Hepatocyte (in vitro differentiated cells): ENCODE data around the gene TELO2. TPM values are rescaled to one million over a fixed set of nuclear protein-coding genes. Genes with fewer than 3 reads are reported as not detected.

ENCODE experiments used
- DNase-seq: peaks from one replicate; pipeline ENCODE4 v3.0.0-alpha.2; 2016; ENCODE audit warnings: low spot score
- H2AFZ ChIP-seq: fragments of 200-600 bp; sonication (generic); 2 replicates; pipeline ENCODE4 v1.6.0; 2016; ENCODE audit warnings: antibody characterized with exemption, mild to moderate bottlenecking
- H3K27ac ChIP-seq: fragments of 200-600 bp; sonication (generic); 2 replicates; pipeline ENCODE4 v1.5.1; 2016; ENCODE audit warnings: mild to moderate bottlenecking
- H3K27me3 ChIP-seq: fragments of 200-600 bp; sonication (generic); 2 replicates; pipeline ENCODE4 v1.6.1; 2016
- H3K36me3 ChIP-seq: fragments of 200-600 bp; sonication (generic); replicated peaks from 2 replicates; pipeline ENCODE4 v1.5.1; 2016; ENCODE audit warnings: low read depth; ENCODE audit not compliant: insufficient read depth
- H3K4me1 ChIP-seq: fragments of 200-600 bp; sonication (generic); 2 replicates; pipeline ENCODE4 v1.5.1; 2016; ENCODE audit warnings: mild to moderate bottlenecking, moderate library complexity; ENCODE audit not compliant: insufficient read depth
- H3K4me2 ChIP-seq: fragments of 200-600 bp; sonication (generic); 2 replicates; pipeline ENCODE4 v1.6.0; 2016
- H3K4me3 ChIP-seq: fragments of 200-600 bp; sonication (generic); 2 replicates; pipeline ENCODE4 v1.5.1; 2016; ENCODE audit warnings: mild to moderate bottlenecking
- H3K79me2 ChIP-seq: fragments of 200-600 bp; sonication (generic); 2 replicates; pipeline ENCODE4 v1.6.0; 2017; ENCODE audit warnings: mild to moderate bottlenecking
- H3K9me2 ChIP-seq: fragments of 200-600 bp; sonication (generic); replicated peaks from 2 replicates; pipeline ENCODE4 v1.6.0; 2017; ENCODE audit warnings: mild to moderate bottlenecking; ENCODE audit not compliant: insufficient read depth
- H3K9me3 ChIP-seq: fragments of 200-600 bp; sonication (generic); 2 replicates; pipeline ENCODE4 v1.5.1; 2016; ENCODE audit warnings: low read depth, mild to moderate bottlenecking
- H4K20me1 ChIP-seq: fragments of 200-600 bp; sonication (generic); 2 replicates; pipeline ENCODE4 v1.6.0; 2016; ENCODE audit warnings: mild to moderate bottlenecking; ENCODE audit not compliant: insufficient read depth, poor library complexity, severe bottlenecking
- CTCF ChIP-seq: fragments of 200-600 bp; sonication (generic); IDR thresholded peaks from 2 replicates; pipeline ENCODE4 v1.5.1; 2016; ENCODE audit warnings: antibody characterized with exemption, mild to moderate bottlenecking; ENCODE audit not compliant: poor library complexity
- EZH2 ChIP-seq: fragments of 200-600 bp; sonication (generic); IDR thresholded peaks from 2 replicates; pipeline ENCODE4 v1.6.1; 2016; ENCODE audit warnings: antibody characterized with exemption, mild to moderate bottlenecking, borderline replicate concordance
- EZH2phosphoT487 ChIP-seq: fragments of 200-600 bp; sonication (generic); IDR thresholded peaks from one replicate; pipeline ENCODE4 v1.6.1; 2018; ENCODE audit warnings: antibody characterized with exemption, mild to moderate bottlenecking, low read depth, moderate library complexity; ENCODE audit not compliant: unreplicated experiment, severe bottlenecking
- WGBS: methylation state at CpG from one replicate; pipeline ENCODE4 v1.1.6; 2016; ENCODE audit warnings: low lambda C conversion rate; ENCODE audit errors: missing lambda C conversion rate; 5-methylcytosine and 5-hydroxymethylcytosine counted together
- polyA plus RNA-seq: library from polyadenylated mRNA; unstranded; fragments of >200 nt; fragmentation: Nextera tagmentation; extraction: Ambion mirVana; gene quantifications from 2 replicates; pipeline ENCODE4 v1.2.1, GENCODE V29; 2016
- total RNA-seq: library from RNA; depleted of rRNA; stranded (reverse); fragments of >200 nt; gene quantifications from 2 replicates; pipeline ENCODE4 v1.2.3, GENCODE V29; 2014

TELO2 gene
- total and polyA plus RNA-seq, 2 experiments from 2014 or later: 22.8 to 50.9 TPM

- WGBS: 91% methylated on average over 22 of the region's 22 CpGs
- Histone ChIP-seq H2AFZ (no peak overlapping the region), H3K9me3 (no peaks in the 10 kb centered on the region), H4K20me1 (no peaks in the 10 kb centered on the region), H3K79me2 (peaks cover 8% of the 10 kb centered on the region), H3K36me3 (no peaks in the 10 kb centered on the region), H3K4me2 (no peak overlapping the region), H3K9me2 (no peaks in the 10 kb centered on the region), H3K27ac (no peak overlapping the region), H3K4me1 (peaks cover 15% of the 10 kb centered on the region), H3K4me3 (no peak overlapping the region), H3K27me3 (no peaks in the 10 kb centered on the region)
- DNase-seq: no peak
- TF ChIP-seq EZH2 (no peak), EZH2phosphoT487 (no peak), CTCF (no peak)
Observed at GRCh38 chr16:1538804-1539520, 45.8 kb downstream of the TELO2 start.

GRCh38 chr16:1539720-1540555, 46.8 kb downstream of the TELO2 start:
- no peaks in the 10 kb centered on the region for H4K20me1 ChIP-seq
- no peaks in the 10 kb centered on the region for H3K36me3 ChIP-seq
- H3K9me2 ChIP-seq: no peaks in the 10 kb centered on the region
- no peak overlapping the region for H2AFZ ChIP-seq
- H3K9me3 ChIP-seq: no peaks in the 10 kb centered on the region
- no peaks in the 10 kb centered on the region for H3K27me3 ChIP-seq
- no peak for DNase-seq
- 95% methylated on average over 33 of the region's 35 CpGs for WGBS
- H3K27ac ChIP-seq: no peak overlapping the region
- H3K4me2 ChIP-seq: no peak overlapping the region
- H3K4me3 ChIP-seq: no peak overlapping the region
- peaks cover 5% of the 10 kb centered on the region for H3K79me2 ChIP-seq
- H3K4me1 ChIP-seq: peaks cover 7% of the 10 kb centered on the region
- TF ChIP-seq CTCF (no peak), EZH2phosphoT487 (no peak), EZH2 (no peak)

- Histone ChIP-seq H3K9me3 (no peaks in the 10 kb centered on the region), H3K9me2 (no peaks in the 10 kb centered on the region), H3K4me3 (no peak overlapping the region), H3K79me2 (peaks cover 4% of the 10 kb centered on the region), H3K4me1 (peaks cover 5% of the 10 kb centered on the region), H3K27me3 (no peaks in the 10 kb centered on the region), H3K36me3 (no peaks in the 10 kb centered on the region), H3K4me2 (no peak overlapping the region), H2AFZ (no peak overlapping the region), H3K27ac (no peak overlapping the region), H4K20me1 (no peaks in the 10 kb centered on the region)
- 96% methylated on average over 8 of the region's 8 CpGs for WGBS
- TF ChIP-seq EZH2phosphoT487 (no peak), EZH2 (no peak), CTCF (no peak)
- no peak for DNase-seq
Observed at GRCh38 chr16:1540556-1540855, 47.3 kb downstream of the TELO2 start.
